ENCODE data around the gene MYEOV. TPM values are rescaled to one million over a fixed set of nuclear protein-coding genes. Genes with fewer than 3 reads are reported as not detected.

Gene MYEOV
- total and polyA plus RNA-seq, 9 of the 15 experiments (the other 6 are each of a cell fraction or from before 2014, with no cell fraction given): 10.2 to 133 (median 32.2) TPM

GRCh38 chr11:69342588-69343330, 48.8 kb downstream of the MYEOV start:
- Histone ChIP-seq H3K4me2 (ENCODE audit: insufficient read depth, low read length) (no peak overlapping the region), H3K27me3 (ENCODE audit: control insufficient read depth in 2 of 2, insufficient read depth in 2 of 2, low read length in 2 of 2) (no peaks in the 10 kb centered on the region), H2AFZ (ENCODE audit: low read depth, low read length) (no peak overlapping the region), H3K9me1 (ENCODE audit: control insufficient read depth, insufficient read depth, low read length) (no peaks in the 10 kb centered on the region), H3K9me3 (replicated peaks; ENCODE audit: control insufficient read depth, insufficient read depth, low read depth, low read length) (no peaks in the 10 kb centered on the region; the same call in 1 of the 2 replicates), H3K36me3 (ENCODE audit: control insufficient read depth, insufficient read depth, low read length) (peaks cover 8% of the 10 kb centered on the region; the same call in 2 of the 3 replicates), H3K79me2 (ENCODE audit: control insufficient read depth, insufficient read depth, low read length) (no peaks in the 10 kb centered on the region), H4K20me1 (replicated peaks; ENCODE audit: control insufficient read depth, insufficient read depth, low read length) (no peaks in the 10 kb centered on the region), H3K4me1 (replicated peaks in 1 of 2; ENCODE audit: control insufficient read depth in 2 of 2, insufficient read depth in 2 of 2, low read length in 2 of 2) (no peaks in the 10 kb centered on the region; a peak in 1 of 5 replicates), H3K4me3 (no peak overlapping the region), H3K27ac (ENCODE audit: extremely low read depth, low read depth, low read length) (no peak overlapping the region), H3K9ac (ENCODE audit: insufficient read depth in 1 of 2, low read depth in 2 of 2, low read length in 2 of 2) (no peak overlapping the region)
- ChIA-PET POLR2A (interaction anchor here (0.6 kb wide), 1 partner anchor 48 kb away, joined by 3 read pairs; no protein-coding TSS in a partner anchor), CTCF (ENCODE audit: low intra/inter-chr PET ratio) (no interaction called here)
- DNase-seq (ENCODE audit: extremely low read depth in 1 of 4, low spot score in 3 of 4) (no peak), ATAC-seq (no peak), FAIRE-seq (no peak)
- in situ Hi-C loops (cut with MboI): no loop called here
- WGBS (ENCODE audit: insufficient coverage, low coverage, missing lambda C conversion rate): 87% methylated on average over 9 of the region's 13 CpGs
- no peak for TF ChIP-seq ELF2 (CRISPR knock-in tag; IDR thresholded peaks at IDR 0.05)
- no peak for TF ChIP-seq FOS (IDR thresholded peaks at IDR 0.05; ENCODE audit: extremely low read depth, insufficient read length)
- no peak for TF ChIP-seq NRF1 (conservative IDR thresholded peaks at IDR 0.05 in 1 of 2, IDR thresholded peaks at IDR 0.05 in 1 of 2)
- TF ChIP-seq TCF3 (CRISPR knock-in tag; IDR thresholded peaks at IDR 0.05): no peak
- intact Hi-C loops (cut with micrococcal nuclease): no loop called here
- BruUV-seq (replicated peaks): no TSS peak

All from K562 (cell line).